Prostate gland (tissue), 2 donors: Measurements from ENCODE around the gene FRMD1. TPM values are rescaled to one million over a fixed set of nuclear protein-coding genes. Genes with fewer than 3 reads are reported as not detected.

Experiments
- DNase-seq: peaks from one replicate; pipeline ENCODE4 v3.0.0-alpha.2; 2019; ENCODE audit warnings: low spot score
- H3K27ac ChIP-seq, 2 donors: fragments of 200-600 bp; sonication (generic); 2 replicates each; pipeline ENCODE4 v1.5.1; 2017 to 2019
- H3K27me3 ChIP-seq: fragments of 200-600 bp; sonication (generic); replicated peaks from 2 replicates; pipeline ENCODE4 v1.5.1; 2019; ENCODE audit not compliant: insufficient read depth
- H3K36me3 ChIP-seq, 2 donors: fragments of 200-600 bp; sonication (generic); 1 replicate in 1 of 2; 2 replicates in 1 of 2; pipeline versions ENCODE4 v1.5.1 to v1.8.1; 2017 to 2019
- H3K4me1 ChIP-seq: fragments of 200-600 bp; sonication (generic); replicated peaks from 2 replicates; pipeline ENCODE4 v1.5.1; 2019
- H3K4me3 ChIP-seq, 2 donors: fragments of 200-600 bp; sonication (generic); 2 replicates each; pipeline ENCODE4 v1.5.1; 2017 to 2019
- H3K9me3 ChIP-seq: fragments of 200-600 bp; sonication (generic); 2 replicates; pipeline ENCODE4 v1.5.1; 2017
- CTCF ChIP-seq, 4 experiments: fragments of 200-600 bp in 2 of 4; fragments of 450-650 bp in 2 of 4; sonication (generic) in 2 of 4; IDR thresholded peaks; 1 replicate in 3 of 4; 2 replicates in 1 of 4; pipeline ENCODE4 v1.5.1; 2016 to 2019; ENCODE audit warnings: antibody characterized with exemption in 4 of 4, mild to moderate bottlenecking in 2 of 4, moderate library complexity in 2 of 4
- POLR2A ChIP-seq: fragments of 450-650 bp; IDR thresholded peaks from one replicate; pipeline ENCODE4 v1.6.1; 2016; ENCODE audit warnings: antibody characterized with exemption, mild to moderate bottlenecking
- POLR2AphosphoS5 ChIP-seq: sonication (generic); formaldehyde crosslinking; IDR thresholded peaks from one replicate; pipeline ENCODE4 v1.6.1; 2017; ENCODE audit warnings: antibody characterized with exemption
- WGBS: methylation state at CpG from one replicate; pipeline ENCODE4 v1.1.5; 2018; 5-methylcytosine and 5-hydroxymethylcytosine counted together
- intact Hi-C: fragments of 100-400 bp; cut with DNase I; formaldehyde crosslinking; loops from one replicate; pipeline ENCODE4 v1.14.2; 2022
- total RNA-seq, 2 donors: library from RNA; depleted of rRNA; stranded (reverse); fragments of >200 nt; gene quantifications; one replicate each; pipeline ENCODE4 v1.1.0, GENCODE V29; 2016

The FRMD1 gene
- total RNA-seq, 2 donors from 2014 or later = 0.18 to 2.2 TPM

GRCh38 chr6:168056892-168057527 is 22.0 kb downstream of the FRMD1 start:
- Histone ChIP-seq H3K9me3 (no peaks in the 10 kb centered on the region), H3K27me3 (no peaks in the 10 kb centered on the region), H3K36me3 (no peaks in the 10 kb centered on the region), H3K4me3 (no peak overlapping the region), H3K27ac (no peak overlapping the region), H3K4me1 (no peaks in the 10 kb centered on the region)
- intact Hi-C loops = no loop called here
- 84% methylated on average over 23 of the region's 24 CpGs for WGBS
- no peak for DNase-seq
- TF ChIP-seq CTCF (IDR thresholded peaks at IDR 0.05) = no peak
- TF ChIP-seq POLR2AphosphoS5 = no peak
- no peak for TF ChIP-seq POLR2A

- WGBS = 92% methylated on average over 22 of the region's 22 CpGs
- Histone ChIP-seq H3K9me3 (no peaks in the 10 kb centered on the region), H3K36me3 (no peaks in the 10 kb centered on the region), H3K4me1 (no peaks in the 10 kb centered on the region), H3K27me3 (no peaks in the 10 kb centered on the region), H3K4me3 (no peak overlapping the region), H3K27ac (no peak overlapping the region)
- intact Hi-C loops = no loop called here
- TF ChIP-seq POLR2A (no peak), CTCF (IDR thresholded peaks at IDR 0.05) (no peak), POLR2AphosphoS5 (no peak)
- no peak for DNase-seq
These were observed 23.1 kb downstream of the FRMD1 start for GRCh38 chr6:168055696-168056489.

GRCh38 chr6:168054765-168055560 is 24.0 kb downstream of the FRMD1 start:
- TF ChIP-seq POLR2A = no peak
- TF ChIP-seq POLR2AphosphoS5 = no peak
- no peak for TF ChIP-seq CTCF (IDR thresholded peaks at IDR 0.05)
- H3K27me3 ChIP-seq = no peaks in the 10 kb centered on the region
- WGBS = 81% methylated on average over 18 of the region's 18 CpGs
- intact Hi-C loops = no loop called here
- no peak for DNase-seq
- H3K9me3 ChIP-seq = no peaks in the 10 kb centered on the region
- H3K27ac ChIP-seq = no peak overlapping the region
- H3K4me1 ChIP-seq = no peaks in the 10 kb centered on the region
- H3K36me3 ChIP-seq = no peaks in the 10 kb centered on the region
- no peak overlapping the region for H3K4me3 ChIP-seq

GRCh38 chr6:168053957-168054471 is 25.0 kb downstream of the FRMD1 start:
- no peak for DNase-seq
- Histone ChIP-seq H3K36me3 (no peaks in the 10 kb centered on the region), H3K27ac (no peak overlapping the region), H3K4me1 (no peaks in the 10 kb centered on the region), H3K9me3 (no peaks in the 10 kb centered on the region), H3K27me3 (no peaks in the 10 kb centered on the region), H3K4me3 (no peak overlapping the region)
- WGBS = 95% methylated on average over 14 of the region's 14 CpGs
- TF ChIP-seq POLR2AphosphoS5 = no peak
- TF ChIP-seq CTCF (IDR thresholded peaks at IDR 0.05) = no peak
- TF ChIP-seq POLR2A = no peak
- intact Hi-C loops = no loop called here
